ENCODE measurements around the gene C2orf69. TPM values are rescaled to one million over a fixed set of nuclear protein-coding genes. Genes with fewer than 3 reads are reported as not detected.

Gene C2orf69
- total and polyA plus RNA-seq, 2 experiments from 2014 or later = 33.4 to 39.2 TPM

GRCh38 chr2:199958014-199958413 lies 46.9 kb downstream of the C2orf69 start:
- H3K27ac Mint-ChIP-seq = no peak overlapping the region
- peaks cover 25% of the 10 kb centered on the region for H3K4me1 Mint-ChIP-seq
- peaks cover 16% of the 10 kb centered on the region for H3K4me1 ChIP-seq (ENCODE audit: insufficient read depth)
- H3K36me3 ChIP-seq (ENCODE audit: insufficient read depth) = peaks cover 41% of the 10 kb centered on the region
- no peak for TF ChIP-seq STAT1 (IDR thresholded peaks at IDR 0.05; ENCODE audit: unreplicated experiment)
- no peak for TF ChIP-seq ZNF331 (CRISPR knock-in tag; IDR thresholded peaks at IDR 0.05; ENCODE audit: low read depth)
- no peak for TF ChIP-seq REST (IDR thresholded peaks at IDR 0.05; ENCODE audit: unreplicated experiment)
- TF ChIP-seq ETS1 (IDR thresholded peaks at IDR 0.05) = no peak
- TF ChIP-seq ZNF114 (CRISPR knock-in tag; IDR thresholded peaks at IDR 0.05) = no peak
- no peak for TF ChIP-seq JUNB (IDR thresholded peaks at IDR 0.05; ENCODE audit: unreplicated experiment)
- TF ChIP-seq ZNF462 (CRISPR knock-in tag; IDR thresholded peaks at IDR 0.05) = no peak
- TF ChIP-seq CREB1 (CRISPR knock-in tag; IDR thresholded peaks at IDR 0.05; ENCODE audit: low read depth) = no peak
- TF ChIP-seq POLR2AphosphoS5 (IDR thresholded peaks at IDR 0.05; ENCODE audit: low read depth) = no peak
- no peak for TF ChIP-seq CTCF (conservative IDR thresholded peaks at IDR 0.05; ENCODE audit: low read depth in 2 of 2)
- no peak for TF ChIP-seq NANOG (IDR thresholded peaks at IDR 0.05; ENCODE audit: borderline replicate concordance)
- no peak for TF ChIP-seq EZH2phosphoT487 (IDR thresholded peaks at IDR 0.05; ENCODE audit: unreplicated experiment)
- TF ChIP-seq EZH2 (IDR thresholded peaks at IDR 0.05; ENCODE audit: low read depth, unreplicated experiment) = no peak
- no peaks in the 10 kb centered on the region for H3K27me3 ChIP-seq (ENCODE audit: insufficient read depth)
- peak overlapping the region; percentile 8; the same call in 1 of the 3 replicates for H3K4me3 Mint-ChIP-seq
- H3F3A ChIP-seq (replicated peaks; ENCODE audit: low read depth) = no peaks in the 10 kb centered on the region
- ATAC-seq = no peak
- H3K4me2 ChIP-seq = peak overlapping the region; percentile 83
- H3K9me2 ChIP-seq (ENCODE audit: insufficient read depth) = no peaks in the 10 kb centered on the region
- H3K27me3 Mint-ChIP-seq (ENCODE audit: insufficient read depth, low read depth, poor library complexity) = peaks cover 16% of the 10 kb centered on the region
- no peak overlapping the region for H2AFZ ChIP-seq
- H3K79me2 ChIP-seq (replicated peaks; ENCODE audit: insufficient read depth) = peaks cover 56% of the 10 kb centered on the region
- no peaks in the 10 kb centered on the region for H3K9me3 Mint-ChIP-seq
- no peak for DNase-seq (ENCODE audit: low spot score)
- no peaks in the 10 kb centered on the region; the same call in none of the 2 replicates for H4K20me1 ChIP-seq (replicated peaks; ENCODE audit: insufficient read depth)
- no peak overlapping the region for H3K27ac ChIP-seq (ENCODE audit: low read depth)
- peak overlapping the region; percentile 77; the same call in 1 of the 2 replicates for H3K4me3 ChIP-seq
- H3K36me3 Mint-ChIP-seq (ENCODE audit: low read depth) = peaks cover 42% of the 10 kb centered on the region

All from GM23338 (cell line).